Endothelial cell of umbilical vein (primary cell): ENCODE measurements around the gene SLC2A6. TPM values are rescaled to one million over a fixed set of nuclear protein-coding genes. Genes with fewer than 3 reads are reported as not detected.

Experiments used
- BruUV-seq: library from RNA; stranded (reverse); fragments of 400-500 nt; replicated peaks from 2 replicates; lab custom pipeline; 2021; lab: Mats Ljungman, UMichigan
- CTCF ChIA-PET: fragments of 300-600, 350-600 bp; sonication (Branson Sonifier 250); formaldehyde crosslinking; loops from one replicate; lab custom pipeline; 2021; ENCODE audit warnings: antibody characterized with exemption, inconsistent platforms; lab: Charles Lee
- POLR2A ChIA-PET: fragments of 300-600, 350-600 bp; sonication (Branson Sonifier 250); formaldehyde crosslinking; loops from one replicate; lab custom pipeline; 2021; ENCODE audit warnings: antibody characterized with exemption, inconsistent platforms; lab: Charles Lee
- DNase-seq: peaks from one replicate; pipeline ENCODE4 v3.0.0-alpha.2; 2011; ENCODE audit warnings: low read depth, low spot score
- FAIRE-seq: peaks from 2 replicates; lab custom pipeline; 2011; peaks lifted over from hg19 to GRCh38; lab: Jason Lieb, UNC
- H2AFZ ChIP-seq: 2 replicates; pipeline ENCODE4 v1.6.0; 2012; ENCODE audit warnings: low read depth, low read length, control low read depth, inconsistent platforms
- H3K27ac ChIP-seq: 2 replicates; pipeline ENCODE4 v1.5.1; 2011; ENCODE audit warnings: low read depth, mild to moderate bottlenecking, control low read depth, low read length, moderate library complexity; ENCODE audit not compliant: insufficient read depth
- H3K27me3 ChIP-seq, 2 experiments: 2 replicates each; pipeline versions ENCODE4 v1.6.0 to v1.6.1; 2011; ENCODE audit warnings: low read length in 2 of 2, mixed read lengths in 1 of 2; ENCODE audit not compliant: control insufficient read depth in 2 of 2, insufficient read depth in 2 of 2
- H3K36me3 ChIP-seq, 2 experiments: 2 replicates in 1 of 2; 3 replicates in 1 of 2; pipeline ENCODE4 v1.5.1; 2011; ENCODE audit warnings: low read length in 2 of 2, mild to moderate bottlenecking in 1 of 2, moderate library complexity in 1 of 2; ENCODE audit not compliant: control insufficient read depth in 2 of 2, insufficient read depth in 2 of 2; ENCODE audit errors: extremely low read depth in 1 of 2
- H3K4me1 ChIP-seq: 3 replicates; pipeline ENCODE4 v1.5.1; 2011; ENCODE audit warnings: mild to moderate bottlenecking, low read length; ENCODE audit not compliant: control insufficient read depth, insufficient read depth; ENCODE audit errors: extremely low read depth
- H3K4me2 ChIP-seq: 2 replicates; pipeline ENCODE4 v1.6.1; 2011; ENCODE audit warnings: low read length, control low read depth, mixed read lengths; ENCODE audit not compliant: insufficient read depth
- H3K4me3 ChIP-seq, 3 experiments: fragments of 200-600 bp in 1 of 3; sonication (generic), shearing (Covaris generic) in 1 of 3; replicated peaks in 1 of 3; 2 replicates each; pipeline ENCODE4 v1.5.1; 2011 to 2016; ENCODE audit warnings: control low read depth in 3 of 3, low read length in 3 of 3, mild to moderate bottlenecking in 2 of 3, inconsistent platforms in 1 of 3, low read depth in 1 of 3, moderate library complexity in 1 of 3; ENCODE audit not compliant: insufficient read depth in 1 of 3
- H3K79me2 ChIP-seq: 2 replicates; pipeline ENCODE4 v1.6.0; 2012; ENCODE audit warnings: low read length, inconsistent platforms; ENCODE audit not compliant: control insufficient read depth, insufficient read depth
- H3K9ac ChIP-seq: replicated peaks from 2 replicates; pipeline ENCODE3; 2011; ENCODE audit warnings: low read length, control low read depth; ENCODE audit not compliant: insufficient read depth; ENCODE audit errors: extremely low read depth
- H3K9me1 ChIP-seq: replicated peaks from 3 replicates; pipeline ENCODE4 v1.6.0; 2011; ENCODE audit warnings: mild to moderate bottlenecking, low read length; ENCODE audit not compliant: control insufficient read depth, insufficient read depth; ENCODE audit errors: extremely low read depth
- H3K9me3 ChIP-seq: replicated peaks from 2 replicates; pipeline ENCODE4 v1.5.1; 2012; ENCODE audit warnings: low read length, inconsistent platforms; ENCODE audit not compliant: control insufficient read depth, insufficient read depth
- H4K20me1 ChIP-seq: replicated peaks from 2 replicates; pipeline ENCODE3; 2011; ENCODE audit warnings: mild to moderate bottlenecking, low read length; ENCODE audit not compliant: control insufficient read depth, insufficient read depth; ENCODE audit errors: extremely low read depth
- CTCF ChIP-seq, 2 donors: IDR thresholded peaks; 1 replicate in 1 of 2; 2 replicates in 1 of 2; pipeline ENCODE4 v1.5.1; 2011; ENCODE audit warnings: low read length in 2 of 2, mild to moderate bottlenecking in 2 of 2, moderate library complexity in 2 of 2, control low read depth in 1 of 2, inconsistent platforms in 1 of 2, low read depth in 1 of 2; ENCODE audit not compliant: insufficient read depth in 1 of 2; ENCODE audit errors: extremely low read depth in 1 of 2
- EZH2 ChIP-seq: IDR thresholded peaks from 2 replicates; pipeline ENCODE4 v1.6.1; 2012; ENCODE audit warnings: borderline replicate concordance, low read depth, mild to moderate bottlenecking, moderate library complexity, low read length, inconsistent platforms; ENCODE audit not compliant: severe bottlenecking
- FOS ChIP-seq: IDR thresholded peaks from 2 replicates; pipeline ENCODE4 v1.6.1; 2011; ENCODE audit warnings: mild to moderate bottlenecking, low read length, moderate library complexity, borderline replicate concordance; ENCODE audit not compliant: insufficient read depth
- GATA2 ChIP-seq: IDR thresholded peaks from 2 replicates; pipeline ENCODE4 v1.7.0; 2011; ENCODE audit warnings: low read depth, mild to moderate bottlenecking, moderate library complexity, mixed read lengths, low read length; ENCODE audit not compliant: insufficient read length, insufficient read depth
- JUN ChIP-seq: IDR thresholded peaks from 2 replicates; pipeline ENCODE4 v1.6.1; 2011; ENCODE audit warnings: borderline replicate concordance, low read depth; ENCODE audit not compliant: insufficient read length, insufficient read depth
- MAX ChIP-seq: IDR thresholded peaks from 2 replicates; pipeline ENCODE4 v1.6.1; 2011; ENCODE audit not compliant: insufficient read depth, insufficient read length
- MYC ChIP-seq: IDR thresholded peaks from one replicate; pipeline ENCODE4 v1.6.1; 2011; ENCODE audit warnings: mild to moderate bottlenecking, low read depth, low read length
- POLR2A ChIP-seq: IDR thresholded peaks from 2 replicates; pipeline ENCODE4 v1.6.1; 2012; ENCODE audit warnings: low read depth, mild to moderate bottlenecking, control low read depth, low read length
- POLR2AphosphoS5 ChIP-seq: IDR thresholded peaks from 2 replicates; pipeline ENCODE4 v1.6.1; 2012; ENCODE audit warnings: low read depth, mild to moderate bottlenecking, control low read depth, low read length, moderate library complexity; ENCODE audit not compliant: insufficient read depth
- dilution Hi-C: fragments of 300-500 bp; cut with MboI; formaldehyde crosslinking; loops from one replicate; pipeline ENCODE4 v1.15.0; 2019; ENCODE audit warnings: low sequenced_read_pairs; ENCODE audit not compliant: extremely low pct_ligation_motif_present
- intact Hi-C: fragments of 100-400 bp; cut with micrococcal nuclease; formaldehyde crosslinking; loops from one replicate; pipeline ENCODE4 v1.10.0; 2022
- polyA plus RNA-seq, 4 experiments: library from polyadenylated mRNA; depleted of rRNA in 3 of 4; stranded (reverse) in 3 of 4; unstranded in 1 of 4; fragments of >200 nt; gene quantifications; 2 replicates each; pipeline versions ENCODE4 v1.2.1 to v1.2.3, GENCODE V29; 2011 to 2012; ENCODE audit warnings: missing spikeins in 1 of 4
- total RNA-seq: library from RNA; stranded (reverse); gene quantifications from 2 replicates; pipeline ENCODE4 v1.2.3, GENCODE V29; 2021

Gene SLC2A6
- total and polyA plus RNA-seq, 2 donors (not counting 3 experiments of a cell fraction or from before 2014, with no cell fraction given): 35.7 to 39.6 TPM

GRCh38 chr9:133471551-133472276, 7.2 kb downstream of the SLC2A6 start:
- H3K27ac ChIP-seq: no peak overlapping the region
- no peak for TF ChIP-seq POLR2A
- no peak for TF ChIP-seq EZH2
- no peak for TF ChIP-seq MYC
- no peak for TF ChIP-seq POLR2AphosphoS5
- TF ChIP-seq MAX: no peak
- TF ChIP-seq CTCF (IDR thresholded peaks at IDR 0.05; ENCODE audit: extremely low read depth in 1 of 2, insufficient read depth in 1 of 2, low read depth in 1 of 2, low read length in 2 of 2): no peak
- TF ChIP-seq FOS: no peak
- no peak for TF ChIP-seq JUN
- TF ChIP-seq GATA2: no peak
- no peak for DNase-seq
- H2AFZ ChIP-seq: no peak overlapping the region
- H3K36me3 ChIP-seq: peaks cover 3 to 35% of the 10 kb centered on the region in 2 experiments
- no peaks in the 10 kb centered on the region for H3K27me3 ChIP-seq
- no peaks in the 10 kb centered on the region for H4K20me1 ChIP-seq
- POLR2A ChIA-PET: interaction anchor here (1.4 kb wide), 1 partner anchor 12 kb away, joined by 3 read pairs; the partner anchor contains the start of gene CACFD1
- H3K9me3 ChIP-seq: no peaks in the 10 kb centered on the region
- no peak for FAIRE-seq
- dilution Hi-C loops: no loop called here
- no peak overlapping the region for H3K9ac ChIP-seq
- H3K4me1 ChIP-seq: no peaks in the 10 kb centered on the region
- no peaks in the 10 kb centered on the region for H3K79me2 ChIP-seq
- CTCF ChIA-PET: interaction anchor here (1.7 kb wide), 1 partner anchor 15 kb away, joined by 3 read pairs; no protein-coding TSS in a partner anchor
- no peak overlapping the region for H3K4me3 ChIP-seq
- BruUV-seq: no TSS peak
- intact Hi-C loops: no loop called here
- no peaks in the 10 kb centered on the region for H3K9me1 ChIP-seq
- no peak overlapping the region for H3K4me2 ChIP-seq
